Measurements from ENCODE around the gene SPATA46.

DNA sequence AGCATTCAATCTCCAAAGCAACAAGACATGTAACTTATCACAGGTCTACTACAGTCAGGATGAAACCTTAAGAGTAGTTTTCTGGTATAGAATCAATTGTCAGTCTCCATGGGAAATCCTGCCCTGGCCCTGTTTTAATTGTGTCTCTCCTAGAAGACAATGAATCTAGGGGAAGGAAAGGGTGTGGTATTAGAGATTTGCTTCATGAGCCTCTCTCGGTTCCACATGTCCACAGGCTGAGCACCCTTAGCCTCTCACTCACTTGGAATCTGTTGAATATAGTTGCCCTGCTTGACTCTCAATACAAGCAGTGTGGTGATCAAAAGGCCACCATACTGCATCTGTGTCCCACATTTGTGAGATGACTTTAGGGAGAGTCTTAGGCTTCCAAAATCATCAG lies 17.7 kb downstream of the SPATA46 start:
- TF ChIP-seq POLR2A (IDR thresholded peaks at IDR 0.05), result no peak
- TF ChIP-seq, protein P1, sequence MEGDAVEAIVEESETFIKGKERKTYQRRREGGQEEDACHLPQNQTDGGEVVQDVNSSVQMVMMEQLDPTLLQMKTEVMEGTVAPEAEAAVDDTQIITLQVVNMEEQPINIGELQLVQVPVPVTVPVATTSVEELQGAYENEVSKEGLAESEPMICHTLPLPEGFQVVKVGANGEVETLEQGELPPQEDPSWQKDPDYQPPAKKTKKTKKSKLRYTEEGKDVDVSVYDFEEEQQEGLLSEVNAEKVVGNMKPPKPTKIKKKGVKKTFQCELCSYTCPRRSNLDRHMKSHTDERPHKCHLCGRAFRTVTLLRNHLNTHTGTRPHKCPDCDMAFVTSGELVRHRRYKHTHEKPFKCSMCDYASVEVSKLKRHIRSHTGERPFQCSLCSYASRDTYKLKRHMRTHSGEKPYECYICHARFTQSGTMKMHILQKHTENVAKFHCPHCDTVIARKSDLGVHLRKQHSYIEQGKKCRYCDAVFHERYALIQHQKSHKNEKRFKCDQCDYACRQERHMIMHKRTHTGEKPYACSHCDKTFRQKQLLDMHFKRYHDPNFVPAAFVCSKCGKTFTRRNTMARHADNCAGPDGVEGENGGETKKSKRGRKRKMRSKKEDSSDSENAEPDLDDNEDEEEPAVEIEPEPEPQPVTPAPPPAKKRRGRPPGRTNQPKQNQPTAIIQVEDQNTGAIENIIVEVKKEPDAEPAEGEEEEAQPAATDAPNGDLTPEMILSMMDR (IDR thresholded peaks at IDR 0.05), result no peak
- no peak for TF ChIP-seq POLR2AphosphoS5 (IDR thresholded peaks at IDR 0.05)

All from breast epithelium (tissue), 3 donors.